Neural crest cell (in vitro differentiated cells): ENCODE measurements around the gene GAL3ST2. TPM values are rescaled to one million over a fixed set of nuclear protein-coding genes. Genes with fewer than 3 reads are reported as not detected.
"Not testable (repeated sequence)": the region's sequence is repeated elsewhere in the genome, so short reads cannot be mapped to it uniquely, and the experiment has no call there.

Experiments
- DNase-seq: peaks from one replicate; pipeline ENCODE4 v3.0.0; 2021; ENCODE audit warnings: low read depth, mixed read lengths, low spot score
- H3K27ac Mint-ChIP-seq: one replicate; pipeline ENCODE4 v1.8.0; 2021; ENCODE audit warnings: mild to moderate bottlenecking, mixed read lengths; ENCODE audit not compliant: unreplicated experiment
- H3K27me3 Mint-ChIP-seq: 2 replicates; pipeline ENCODE4 v1.8.0; 2021; ENCODE audit warnings: low read depth, mild to moderate bottlenecking, mixed read lengths
- H3K36me3 Mint-ChIP-seq: 2 replicates; pipeline ENCODE4 v1.8.0; 2021; ENCODE audit warnings: low read depth, mild to moderate bottlenecking, mixed read lengths
- H3K4me1 Mint-ChIP-seq: 2 replicates; pipeline ENCODE4 v1.8.0; 2021; ENCODE audit warnings: mixed read lengths
- H3K4me3 Mint-ChIP-seq: one replicate; pipeline ENCODE4 v1.8.0; 2021; ENCODE audit warnings: mild to moderate bottlenecking, mixed read lengths
- H3K9me3 Mint-ChIP-seq: 2 replicates; pipeline ENCODE4 v1.8.0; 2021; ENCODE audit warnings: mixed read lengths
- total RNA-seq: library from RNA; stranded (reverse); gene quantifications from 2 replicates; pipeline ENCODE4 v1.2.1, GENCODE V29; 2021
- TF ChIP-seq, protein P1 (sequence below): fragments of 200-600 bp; sonication (generic); conservative IDR thresholded peaks from 2 replicates; pipeline ENCODE4 v1.5.0; 2021; ENCODE audit warnings: antibody characterized with exemption, mild to moderate bottlenecking

GAL3ST2 gene
- total RNA-seq, 1 donor from 2014 or later, result 0.28 TPM

DNA sequence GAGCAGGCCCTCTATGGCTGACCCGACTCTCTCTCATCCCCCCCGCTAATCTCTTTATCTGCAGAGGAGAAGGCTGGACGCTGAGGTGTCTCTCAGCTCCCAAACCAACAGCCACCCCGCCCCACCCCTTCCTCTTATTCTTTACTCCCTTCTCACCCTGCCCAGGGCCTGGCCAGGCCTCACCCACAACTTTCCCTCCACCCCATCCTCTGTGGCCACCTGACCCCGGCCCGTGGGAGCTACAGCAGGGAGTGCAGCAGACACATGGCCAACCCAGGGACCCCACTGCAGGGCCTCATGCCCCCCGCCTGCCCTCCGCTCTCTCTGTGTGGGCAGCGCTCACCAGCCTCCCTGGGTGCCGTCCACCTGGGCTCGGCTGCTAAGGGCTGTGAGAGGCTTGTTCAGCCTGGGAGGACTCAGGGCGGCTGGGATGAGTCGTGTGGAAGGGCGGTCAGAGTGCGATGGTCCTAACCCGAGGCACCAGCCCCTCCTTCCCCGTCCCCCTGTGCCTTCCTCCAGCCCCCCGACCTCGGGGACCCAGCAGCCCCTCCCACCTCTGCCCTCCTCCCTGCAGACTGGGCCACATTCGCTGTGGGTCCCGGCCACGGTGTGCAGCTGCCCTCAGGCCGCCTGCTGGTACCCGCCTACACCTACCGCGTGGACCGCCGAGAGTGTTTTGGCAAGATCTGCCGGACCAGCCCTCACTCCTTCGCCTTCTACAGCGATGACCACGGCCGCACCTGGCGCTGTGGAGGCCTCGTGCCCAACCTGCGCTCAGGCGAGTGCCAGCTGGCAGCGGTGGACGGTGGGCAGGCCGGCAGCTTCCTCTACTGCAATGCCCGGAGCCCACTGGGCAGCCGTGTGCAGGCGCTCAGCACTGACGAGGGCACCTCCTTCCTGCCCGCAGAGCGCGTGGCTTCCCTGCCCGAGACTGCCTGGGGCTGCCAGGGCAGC is 39.1 kb downstream of the GAL3ST2 start:
- Mint-ChIP-seq H3K4me3 (no peak overlapping the region), H3K9me3 (no peaks in the 10 kb centered on the region), H3K36me3 (no peaks in the 10 kb centered on the region), H3K4me1 (no peaks in the 10 kb centered on the region), H3K27me3 (no peaks in the 10 kb centered on the region), H3K27ac (peak overlapping the region; percentile 50)
- DNase-seq, result no peak
- TF ChIP-seq, protein P1, sequence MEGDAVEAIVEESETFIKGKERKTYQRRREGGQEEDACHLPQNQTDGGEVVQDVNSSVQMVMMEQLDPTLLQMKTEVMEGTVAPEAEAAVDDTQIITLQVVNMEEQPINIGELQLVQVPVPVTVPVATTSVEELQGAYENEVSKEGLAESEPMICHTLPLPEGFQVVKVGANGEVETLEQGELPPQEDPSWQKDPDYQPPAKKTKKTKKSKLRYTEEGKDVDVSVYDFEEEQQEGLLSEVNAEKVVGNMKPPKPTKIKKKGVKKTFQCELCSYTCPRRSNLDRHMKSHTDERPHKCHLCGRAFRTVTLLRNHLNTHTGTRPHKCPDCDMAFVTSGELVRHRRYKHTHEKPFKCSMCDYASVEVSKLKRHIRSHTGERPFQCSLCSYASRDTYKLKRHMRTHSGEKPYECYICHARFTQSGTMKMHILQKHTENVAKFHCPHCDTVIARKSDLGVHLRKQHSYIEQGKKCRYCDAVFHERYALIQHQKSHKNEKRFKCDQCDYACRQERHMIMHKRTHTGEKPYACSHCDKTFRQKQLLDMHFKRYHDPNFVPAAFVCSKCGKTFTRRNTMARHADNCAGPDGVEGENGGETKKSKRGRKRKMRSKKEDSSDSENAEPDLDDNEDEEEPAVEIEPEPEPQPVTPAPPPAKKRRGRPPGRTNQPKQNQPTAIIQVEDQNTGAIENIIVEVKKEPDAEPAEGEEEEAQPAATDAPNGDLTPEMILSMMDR, result no peak

DNA sequence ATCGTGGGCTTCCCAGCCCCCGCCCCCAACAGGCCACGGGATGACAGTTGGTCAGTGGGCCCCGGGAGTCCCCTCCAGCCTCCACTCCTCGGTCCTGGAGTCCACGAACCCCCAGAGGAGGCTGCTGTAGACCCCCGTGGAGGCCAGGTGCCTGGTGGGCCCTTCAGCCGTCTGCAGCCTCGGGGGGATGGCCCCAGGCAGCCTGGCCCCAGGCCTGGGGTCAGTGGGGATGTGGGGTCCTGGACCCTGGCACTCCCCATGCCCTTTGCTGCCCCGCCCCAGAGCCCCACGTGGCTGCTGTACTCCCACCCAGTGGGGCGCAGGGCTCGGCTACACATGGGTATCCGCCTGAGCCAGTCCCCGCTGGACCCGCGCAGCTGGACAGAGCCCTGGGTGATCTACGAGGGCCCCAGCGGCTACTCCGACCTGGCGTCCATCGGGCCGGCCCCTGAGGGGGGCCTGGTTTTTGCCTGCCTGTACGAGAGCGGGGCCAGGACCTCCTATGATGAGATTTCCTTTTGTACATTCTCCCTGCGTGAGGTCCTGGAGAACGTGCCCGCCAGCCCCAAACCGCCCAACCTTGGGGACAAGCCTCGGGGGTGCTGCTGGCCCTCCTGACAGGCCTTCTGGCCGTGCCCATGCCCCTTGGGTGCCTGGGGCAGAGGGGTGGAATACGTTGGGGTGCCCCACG is 40.0 kb downstream of the GAL3ST2 start:
- no peak overlapping the region for H3K4me3 Mint-ChIP-seq
- H3K9me3 Mint-ChIP-seq, result no peaks in the 10 kb centered on the region
- H3K36me3 Mint-ChIP-seq, result no peaks in the 10 kb centered on the region
- H3K27me3 Mint-ChIP-seq, result no peaks in the 10 kb centered on the region
- no peak for DNase-seq
- TF ChIP-seq, protein P1, result no peak
- no peak overlapping the region for H3K27ac Mint-ChIP-seq
- no peaks in the 10 kb centered on the region for H3K4me1 Mint-ChIP-seq

DNA sequence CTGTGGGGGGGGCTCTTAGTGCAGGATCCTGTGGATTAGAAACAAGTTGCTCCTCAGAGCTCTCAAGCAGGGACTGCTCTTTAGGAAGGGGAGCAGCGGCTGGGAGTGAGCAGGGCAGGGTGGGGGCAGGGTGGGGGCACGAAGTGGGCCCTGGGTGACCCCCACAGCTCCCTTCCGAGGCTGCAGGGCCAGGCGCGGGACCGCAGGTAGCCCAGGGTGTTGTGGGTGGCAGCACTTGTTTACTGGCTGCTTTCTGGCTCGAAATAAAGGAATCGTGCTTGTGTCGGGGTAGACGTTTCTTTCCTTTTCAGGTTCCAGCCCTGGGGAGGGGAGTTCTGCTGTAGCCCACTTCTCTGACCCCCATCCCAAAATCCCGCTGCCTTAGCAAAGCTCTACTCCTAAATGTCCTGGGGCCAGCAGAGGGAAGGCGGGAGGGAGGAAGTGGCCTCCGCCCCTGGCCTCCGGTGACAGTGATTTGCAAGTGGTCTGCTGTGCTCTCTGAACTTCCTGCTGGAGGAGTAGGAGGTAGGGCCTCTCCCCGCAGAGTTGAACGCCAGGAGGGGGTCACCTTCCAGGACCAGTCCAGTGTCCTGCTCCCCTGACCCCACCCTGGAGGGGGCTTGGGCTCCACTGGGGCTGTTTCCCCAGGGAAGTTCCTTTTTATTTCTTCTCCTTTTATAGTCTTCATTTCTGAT is 40.7 kb downstream of the GAL3ST2 start:
- no peaks in the 10 kb centered on the region for H3K4me1 Mint-ChIP-seq
- H3K4me3 Mint-ChIP-seq, result no peak overlapping the region
- H3K36me3 Mint-ChIP-seq, result no peaks in the 10 kb centered on the region
- no peak overlapping the region for H3K27ac Mint-ChIP-seq
- no peaks in the 10 kb centered on the region for H3K9me3 Mint-ChIP-seq
- TF ChIP-seq, protein P1, result no peak
- H3K27me3 Mint-ChIP-seq, result no peaks in the 10 kb centered on the region
- DNase-seq, result no peak

DNA sequence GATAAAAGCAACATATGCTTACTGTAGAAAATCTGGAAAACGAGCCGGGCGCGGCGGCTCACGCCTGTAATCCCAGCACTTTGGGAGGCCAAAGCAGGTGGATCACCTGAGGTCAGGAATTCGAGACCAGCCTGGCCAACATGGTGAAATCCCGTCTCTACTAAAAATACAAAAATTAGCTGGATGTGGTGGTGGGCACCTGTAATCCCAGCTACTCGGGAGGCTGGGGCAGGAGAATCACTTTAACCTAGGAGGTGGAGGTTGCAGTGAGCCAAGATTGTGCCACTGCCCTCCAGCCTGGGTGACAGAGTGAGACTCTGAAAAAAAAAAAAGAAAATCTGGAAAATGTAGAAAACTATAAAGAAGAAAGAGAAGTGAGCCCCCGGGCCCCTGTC is 41.2 kb downstream of the GAL3ST2 start:
- DNase-seq, H3K27me3 Mint-ChIP-seq, H3K27ac Mint-ChIP-seq, H3K9me3 Mint-ChIP-seq, H3K36me3 Mint-ChIP-seq, H3K4me3 Mint-ChIP-seq, H3K4me1 Mint-ChIP-seq: not testable (repeated sequence)

DNA sequence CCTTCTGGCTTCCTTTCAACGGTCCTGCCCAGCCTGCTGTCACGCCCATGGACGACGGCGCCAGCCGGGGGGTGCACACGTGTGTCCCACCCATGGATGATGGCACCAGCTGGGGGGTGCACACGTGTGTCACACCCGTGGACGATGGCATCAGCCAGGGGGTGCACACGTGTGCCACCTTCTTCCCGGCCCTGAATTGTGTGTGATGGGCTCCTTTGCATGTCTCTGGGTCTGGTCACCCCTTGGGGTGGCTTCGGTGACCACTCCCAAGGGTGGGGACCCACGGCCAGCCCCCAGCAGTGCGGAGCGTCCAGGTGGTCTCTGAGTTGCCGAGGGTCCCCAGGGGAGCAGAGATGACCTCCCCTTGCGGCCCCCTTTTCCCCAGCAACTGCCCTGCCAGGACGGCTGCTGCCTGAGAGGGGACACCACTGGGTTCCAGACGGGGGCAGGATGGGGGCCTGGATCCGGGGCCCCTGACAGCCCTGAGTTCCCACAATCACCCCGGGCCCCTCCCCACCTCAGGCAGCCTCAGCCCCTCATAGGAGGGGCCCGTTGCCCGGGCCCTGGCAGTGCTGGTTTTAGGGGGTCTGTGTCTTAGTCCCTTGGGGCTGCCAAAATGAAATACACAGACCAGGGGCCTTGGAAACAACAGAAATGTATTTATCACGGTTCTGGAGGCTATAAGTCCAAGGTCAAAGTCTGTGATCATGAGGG is 41.8 kb downstream of the GAL3ST2 start:
- Mint-ChIP-seq H3K4me1 (peaks cover 7% of the 10 kb centered on the region), H3K9me3 (peaks cover 4% of the 10 kb centered on the region), H3K27me3 (peaks cover 5% of the 10 kb centered on the region), H3K4me3 (no peak overlapping the region), H3K27ac (no peak overlapping the region), H3K36me3 (peaks cover 4% of the 10 kb centered on the region)
- TF ChIP-seq, protein P1, result no peak
- DNase-seq, result no peak
